PC-9 (cell line): ENCODE results near the gene HBS1L.

Experiments
- EZH2 ChIP-seq: fragments of 200-600 bp; sonication (generic); IDR thresholded peaks from 2 replicates; pipeline ENCODE4 v1.8.0; 2017; ENCODE audit warnings: antibody characterized with exemption, low read depth
- TF ChIP-seq, protein P1 (sequence below): fragments of 200-600 bp; sonication (generic); conservative IDR thresholded peaks from 2 replicates; pipeline ENCODE4 v1.6.1; 2017; ENCODE audit warnings: mixed run types, antibody characterized with exemption, mild to moderate bottlenecking, moderate library complexity

DNA sequence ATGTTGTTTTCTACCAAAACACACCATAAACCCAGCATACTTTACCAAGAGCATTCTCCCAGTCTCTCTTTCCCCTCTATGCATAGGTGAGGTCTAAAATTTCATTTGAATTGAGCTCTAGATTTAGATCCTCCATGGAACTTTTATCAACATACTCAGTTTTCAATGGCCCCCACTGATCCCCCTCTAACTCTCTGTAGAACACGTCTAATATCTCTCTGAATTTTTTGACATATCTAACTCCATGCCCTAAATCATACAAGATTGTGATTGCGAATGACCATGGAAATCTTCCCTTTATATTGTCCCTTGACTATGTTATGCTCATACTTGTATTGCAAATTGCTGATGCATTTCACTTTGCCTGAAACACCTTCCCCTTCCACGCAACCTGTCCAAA, 38.1 kb upstream of the HBS1L start:
- TF ChIP-seq, protein P1, sequence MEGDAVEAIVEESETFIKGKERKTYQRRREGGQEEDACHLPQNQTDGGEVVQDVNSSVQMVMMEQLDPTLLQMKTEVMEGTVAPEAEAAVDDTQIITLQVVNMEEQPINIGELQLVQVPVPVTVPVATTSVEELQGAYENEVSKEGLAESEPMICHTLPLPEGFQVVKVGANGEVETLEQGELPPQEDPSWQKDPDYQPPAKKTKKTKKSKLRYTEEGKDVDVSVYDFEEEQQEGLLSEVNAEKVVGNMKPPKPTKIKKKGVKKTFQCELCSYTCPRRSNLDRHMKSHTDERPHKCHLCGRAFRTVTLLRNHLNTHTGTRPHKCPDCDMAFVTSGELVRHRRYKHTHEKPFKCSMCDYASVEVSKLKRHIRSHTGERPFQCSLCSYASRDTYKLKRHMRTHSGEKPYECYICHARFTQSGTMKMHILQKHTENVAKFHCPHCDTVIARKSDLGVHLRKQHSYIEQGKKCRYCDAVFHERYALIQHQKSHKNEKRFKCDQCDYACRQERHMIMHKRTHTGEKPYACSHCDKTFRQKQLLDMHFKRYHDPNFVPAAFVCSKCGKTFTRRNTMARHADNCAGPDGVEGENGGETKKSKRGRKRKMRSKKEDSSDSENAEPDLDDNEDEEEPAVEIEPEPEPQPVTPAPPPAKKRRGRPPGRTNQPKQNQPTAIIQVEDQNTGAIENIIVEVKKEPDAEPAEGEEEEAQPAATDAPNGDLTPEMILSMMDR, result no peak
- no peak for TF ChIP-seq EZH2
